GM19240 (cell line): ENCODE results near the gene UBE4B.
"Not testable (repeated sequence)": the region's sequence is repeated elsewhere in the genome, so short reads cannot be mapped to it uniquely, and the experiment has no call there.

Experiments used
- DNase-seq: peaks from one replicate; pipeline ENCODE4 v3.0.0; 2011; ENCODE audit warnings: low spot score; ENCODE audit not compliant: insufficient read length

UBE4B gene

GRCh38 chr1:10171995-10172669 lies 139.4 kb downstream of the UBE4B start:
- no peak for DNase-seq

- DNase-seq: no peak
Measured at GRCh38 chr1:10173582-10173981, 140.8 kb downstream of the UBE4B start.

GRCh38 chr1:10177876-10178275 lies 145.1 kb downstream of the UBE4B start:
- DNase-seq: no peak

GRCh38 chr1:10178597-10179405 lies 146.0 kb downstream of the UBE4B start:
- no peak for DNase-seq

- no peak for DNase-seq
Measured at GRCh38 chr1:10179406-10180091, 146.8 kb downstream of the UBE4B start.

- no peak for DNase-seq
Measured at GRCh38 chr1:10181154-10181553, 148.4 kb downstream of the UBE4B start.

GRCh38 chr1:10185759-10186158 lies 153.0 kb downstream of the UBE4B start:
- DNase-seq: no peak

GRCh38 chr1:10186331-10187025 lies 153.7 kb downstream of the UBE4B start:
- DNase-seq: no peak

GRCh38 chr1:10187026-10187334 lies 154.2 kb downstream of the UBE4B start:
- no peak for DNase-seq

GRCh38 chr1:10188133-10188650 lies 155.4 kb downstream of the UBE4B start:
- no peak for DNase-seq

- no peak for DNase-seq
Measured at GRCh38 chr1:10189659-10190058, 156.9 kb downstream of the UBE4B start.

GRCh38 chr1:10192263-10192662 lies 159.5 kb downstream of the UBE4B start:
- DNase-seq: no peak

- DNase-seq: no peak
Measured at GRCh38 chr1:10193288-10193687, 160.5 kb downstream of the UBE4B start.

- DNase-seq: no peak
Measured at GRCh38 chr1:10195570-10195969, 162.8 kb downstream of the UBE4B start.

- no peak for DNase-seq
Measured at GRCh38 chr1:10196976-10197375, 164.2 kb downstream of the UBE4B start.

GRCh38 chr1:10200620-10201019 lies 167.9 kb downstream of the UBE4B start:
- DNase-seq: no peak

GRCh38 chr1:10204003-10204642 lies 171.4 kb downstream of the UBE4B start:
- DNase-seq: no peak

- not testable (repeated sequence) for DNase-seq
Measured at GRCh38 chr1:10205206-10205605, 172.4 kb downstream of the UBE4B start.

GRCh38 chr1:10207810-10208209 lies 175.1 kb downstream of the UBE4B start:
- no peak for DNase-seq

GRCh38 chr1:10208537-10208936 lies 175.8 kb downstream of the UBE4B start:
- no peak for DNase-seq

- no peak for DNase-seq
Measured at GRCh38 chr1:10209590-10209904, 176.8 kb downstream of the UBE4B start.
